WERI-Rb-1 (cell line): ENCODE measurements around the gene TMEM191C.
"Not testable (repeated sequence)": the region's sequence is repeated elsewhere in the genome, so short reads cannot be mapped to it uniquely, and the experiment has no call there.

Experiments used
- DNase-seq: peaks from one replicate; pipeline ENCODE4 v3.0.0-alpha.2; 2020
- H3K27ac ChIP-seq: fragments of 250-450 bp; sonication (Bioruptor Pico); 2 replicates; pipeline ENCODE4 v1.5.1; 2020; ENCODE audit warnings: mild to moderate bottlenecking, moderate library complexity
- H3K27me3 ChIP-seq: fragments of 250-450 bp; sonication (Bioruptor Pico); 2 replicates; pipeline ENCODE4 v1.5.1; 2021; ENCODE audit warnings: mild to moderate bottlenecking, low read depth, moderate library complexity; ENCODE audit not compliant: insufficient read depth, severe bottlenecking
- H3K36me3 ChIP-seq: fragments of 250-450 bp; sonication (Bioruptor Pico); 2 replicates; pipeline ENCODE4 v1.5.1; 2020; ENCODE audit warnings: mild to moderate bottlenecking, moderate library complexity
- H3K4me3 ChIP-seq: 2 replicates; pipeline ENCODE4 v1.5.1; 2011; ENCODE audit warnings: low read depth, mild to moderate bottlenecking, control low read depth, low read length
- H3K9me3 ChIP-seq: fragments of 250-450 bp; sonication (Bioruptor Pico); 2 replicates; pipeline ENCODE4 v1.5.1; 2021; ENCODE audit warnings: mild to moderate bottlenecking, moderate library complexity; ENCODE audit not compliant: severe bottlenecking
- CTCF ChIP-seq: IDR thresholded peaks from 2 replicates; pipeline ENCODE4 v1.5.1; 2011; ENCODE audit warnings: low read depth, mild to moderate bottlenecking, control low read depth, inconsistent platforms, low read length

The TMEM191C gene

GRCh38 chr22:21442646-21443045 is 24.5 kb upstream of the TMEM191C start:
- not testable (repeated sequence) for DNase-seq, H3K4me3 ChIP-seq, H3K27ac ChIP-seq, H3K27me3 ChIP-seq, H3K9me3 ChIP-seq
- peaks cover 44% of the 10 kb centered on the region for H3K36me3 ChIP-seq

- Histone ChIP-seq H3K27me3 (no peaks in the 10 kb centered on the region), H3K27ac (no peak overlapping the region), H3K9me3 (no peaks in the 10 kb centered on the region), H3K36me3 (peaks cover 47% of the 10 kb centered on the region), H3K4me3 (no peak overlapping the region)
- TF ChIP-seq CTCF, result no peak
- DNase-seq, result no peak
These were observed 24.0 kb upstream of the TMEM191C start for GRCh38 chr22:21443057-21443734.

GRCh38 chr22:21443735-21444421 is 23.3 kb upstream of the TMEM191C start:
- Histone ChIP-seq H3K4me3 (no peak overlapping the region), H3K9me3 (no peaks in the 10 kb centered on the region), H3K36me3 (peaks cover 50% of the 10 kb centered on the region), H3K27ac (no peak overlapping the region), H3K27me3 (no peaks in the 10 kb centered on the region)
- TF ChIP-seq CTCF, result no peak
- no peak for DNase-seq

GRCh38 chr22:21444701-21445436 is 22.3 kb upstream of the TMEM191C start:
- Histone ChIP-seq H3K27me3 (no peaks in the 10 kb centered on the region), H3K27ac (no peak overlapping the region), H3K9me3 (no peaks in the 10 kb centered on the region), H3K36me3 (peaks cover 55% of the 10 kb centered on the region), H3K4me3 (no peak overlapping the region)
- DNase-seq, result no peak
- TF ChIP-seq CTCF, result no peak

- peaks cover 55% of the 10 kb centered on the region for H3K36me3 ChIP-seq
- no peak for DNase-seq
- no peaks in the 10 kb centered on the region for H3K9me3 ChIP-seq
- H3K4me3 ChIP-seq, result no peak overlapping the region
- no peaks in the 10 kb centered on the region for H3K27me3 ChIP-seq
- no peak overlapping the region for H3K27ac ChIP-seq
- no peak for TF ChIP-seq CTCF
These were observed 21.6 kb upstream of the TMEM191C start for GRCh38 chr22:21445437-21446127.
